Neural cell (in vitro differentiated cells): ENCODE data around the gene TRAK1. TPM values are rescaled to one million over a fixed set of nuclear protein-coding genes. Genes with fewer than 3 reads are reported as not detected.

ENCODE experiments used
- H2AFZ ChIP-seq: fragments of 200-600, 300-800 bp; sonication (generic), shearing (Covaris generic); 2 replicates; pipeline ENCODE4 v1.6.0; 2014; ENCODE audit warnings: low read depth, mild to moderate bottlenecking, antibody characterized with exemption, low read length, moderate library complexity
- H3F3A ChIP-seq: fragments of 200-600 bp; shearing (Covaris generic); 2 replicates; pipeline ENCODE4 v1.6.1; 2016; ENCODE audit warnings: mild to moderate bottlenecking, moderate library complexity, mixed read lengths, antibody characterized with exemption, low read length; ENCODE audit not compliant: insufficient read depth, poor library complexity, severe bottlenecking
- H3K27ac ChIP-seq: fragments of 200-600, 300-800 bp; sonication (generic), shearing (Covaris generic); 2 replicates; pipeline ENCODE4 v1.5.1; 2014; ENCODE audit warnings: mild to moderate bottlenecking, low read length, moderate library complexity
- H3K27me3 ChIP-seq: fragments of 300-800, 200-600 bp; sonication (generic), shearing (Covaris generic); 2 replicates; pipeline ENCODE4 v1.6.0; 2014; ENCODE audit warnings: mild to moderate bottlenecking, low read depth, low read length, moderate library complexity; ENCODE audit not compliant: insufficient read depth
- H3K36me3 ChIP-seq: fragments of 300-800, 200-600 bp; sonication (generic), shearing (Covaris generic); 2 replicates; pipeline ENCODE4 v1.5.1; 2014; ENCODE audit warnings: mild to moderate bottlenecking, antibody characterized with exemption, low read length, moderate library complexity; ENCODE audit not compliant: insufficient read depth
- H3K4me2 ChIP-seq: fragments of 300-800, 200-600 bp; sonication (generic), shearing (Covaris generic); 2 replicates; pipeline ENCODE4 v1.6.0; 2014; ENCODE audit warnings: mild to moderate bottlenecking, low read length
- H3K4me3 ChIP-seq: fragments of 300-800, 200-600 bp; sonication (generic), shearing (Covaris generic); 2 replicates; pipeline ENCODE4 v1.5.1; 2014; ENCODE audit warnings: mild to moderate bottlenecking, low read length, moderate library complexity
- H3K79me2 ChIP-seq: fragments of 200-600 bp; shearing (Covaris generic); replicated peaks from 2 replicates; pipeline ENCODE4 v1.6.0; 2014; ENCODE audit warnings: mild to moderate bottlenecking, low read length, moderate library complexity; ENCODE audit not compliant: insufficient read depth
- H3K9ac ChIP-seq: fragments of 300-800, 200-600 bp; sonication (generic), shearing (Covaris generic); 2 replicates; pipeline ENCODE4 v1.6.1; 2016; ENCODE audit warnings: mild to moderate bottlenecking, low read length, mixed read lengths
- H3K9me2 ChIP-seq: fragments of 200-600 bp; shearing (Covaris generic); 2 replicates; pipeline ENCODE4 v1.6.1; 2016; ENCODE audit warnings: mild to moderate bottlenecking, low read length, mixed read lengths; ENCODE audit not compliant: insufficient read depth
- H3K9me3 ChIP-seq: fragments of 200-600, 300-800 bp; sonication (generic), shearing (Covaris generic); 2 replicates; pipeline ENCODE4 v1.6.1; 2016; ENCODE audit warnings: mild to moderate bottlenecking, mixed run types, low read length, moderate library complexity, mixed read lengths
- H4K20me1 ChIP-seq: fragments of 200-600 bp; shearing (Covaris generic); 2 replicates; pipeline ENCODE4 v1.6.1; 2016; ENCODE audit warnings: mild to moderate bottlenecking, mixed run types; ENCODE audit not compliant: insufficient read depth
- CTCF ChIP-seq: fragments of 450-650 bp; IDR thresholded peaks from 2 replicates; pipeline ENCODE4 v1.5.1; 2014; ENCODE audit warnings: antibody characterized with exemption, mild to moderate bottlenecking, moderate library complexity; ENCODE audit not compliant: poor library complexity, severe bottlenecking
- EP300 ChIP-seq: fragments of 450-650 bp; conservative IDR thresholded peaks from 2 replicates; pipeline ENCODE4 v1.6.1; 2014; ENCODE audit warnings: antibody characterized with exemption, mild to moderate bottlenecking, moderate library complexity; ENCODE audit not compliant: poor library complexity, severe bottlenecking
- EZH2 ChIP-seq: fragments of 200-600, 300-800 bp; shearing (Covaris generic), sonication (generic); IDR thresholded peaks from 2 replicates; pipeline ENCODE4 v1.6.1; 2014; ENCODE audit warnings: antibody characterized with exemption, low read length, borderline replicate concordance, mild to moderate bottlenecking; ENCODE audit not compliant: insufficient read depth, poor library complexity, severe bottlenecking
- MXI1 ChIP-seq: fragments of 450-650 bp; conservative IDR thresholded peaks from 2 replicates; pipeline ENCODE4 v1.6.1; 2014; ENCODE audit warnings: antibody characterized with exemption, mild to moderate bottlenecking; ENCODE audit not compliant: poor library complexity, severe bottlenecking
- POLR2AphosphoS5 ChIP-seq: IDR thresholded peaks from 2 replicates; pipeline ENCODE4 v1.6.1; 2012
- RAD21 ChIP-seq: fragments of 450-650 bp; conservative IDR thresholded peaks from 2 replicates; pipeline ENCODE4 v1.6.1; 2014; ENCODE audit warnings: antibody characterized with exemption, mild to moderate bottlenecking, moderate library complexity
- SMC3 ChIP-seq: fragments of 450-650 bp; conservative IDR thresholded peaks from 2 replicates; pipeline ENCODE4 v1.6.1; 2014; ENCODE audit warnings: antibody characterized with exemption, mild to moderate bottlenecking, moderate library complexity; ENCODE audit not compliant: poor library complexity
- TAF1 ChIP-seq: IDR thresholded peaks from 2 replicates; pipeline ENCODE4 v1.6.1; 2012; ENCODE audit warnings: low read depth
- polyA plus RNA-seq: library from polyadenylated mRNA; depleted of rRNA; stranded (reverse); fragments of >200 nt; gene quantifications from 2 replicates; pipeline ENCODE4 v1.2.3, GENCODE V29; 2014
- TF ChIP-seq, protein P1 (sequence below): IDR thresholded peaks from 2 replicates; pipeline ENCODE4 v1.6.1; 2012; ENCODE audit warnings: borderline replicate concordance

TRAK1 gene
- polyA plus RNA-seq, 1 donor from 2014 or later = 34.7 TPM

GRCh38 chr3:42128526-42128925 lies 37.4 kb downstream of the TRAK1 start:
- Histone ChIP-seq H3K4me2 (no peak overlapping the region), H3K9ac (no peak overlapping the region), H3K36me3 (no peaks in the 10 kb centered on the region), H3K27ac (no peak overlapping the region), H3F3A (no peaks in the 10 kb centered on the region), H3K9me3 (no peaks in the 10 kb centered on the region), H3K4me3 (no peak overlapping the region), H2AFZ (no peak overlapping the region), H3K79me2 (no peaks in the 10 kb centered on the region), H3K9me2 (no peaks in the 10 kb centered on the region), H4K20me1 (no peaks in the 10 kb centered on the region), H3K27me3 (no peaks in the 10 kb centered on the region)
- no peak for TF ChIP-seq MXI1
- no peak for TF ChIP-seq EP300
- TF ChIP-seq POLR2AphosphoS5 = no peak
- no peak for TF ChIP-seq EZH2
- no peak for TF ChIP-seq CTCF
- no peak for TF ChIP-seq TAF1
- TF ChIP-seq SMC3 = no peak
- no peak for TF ChIP-seq RAD21
- TF ChIP-seq, protein P1, sequence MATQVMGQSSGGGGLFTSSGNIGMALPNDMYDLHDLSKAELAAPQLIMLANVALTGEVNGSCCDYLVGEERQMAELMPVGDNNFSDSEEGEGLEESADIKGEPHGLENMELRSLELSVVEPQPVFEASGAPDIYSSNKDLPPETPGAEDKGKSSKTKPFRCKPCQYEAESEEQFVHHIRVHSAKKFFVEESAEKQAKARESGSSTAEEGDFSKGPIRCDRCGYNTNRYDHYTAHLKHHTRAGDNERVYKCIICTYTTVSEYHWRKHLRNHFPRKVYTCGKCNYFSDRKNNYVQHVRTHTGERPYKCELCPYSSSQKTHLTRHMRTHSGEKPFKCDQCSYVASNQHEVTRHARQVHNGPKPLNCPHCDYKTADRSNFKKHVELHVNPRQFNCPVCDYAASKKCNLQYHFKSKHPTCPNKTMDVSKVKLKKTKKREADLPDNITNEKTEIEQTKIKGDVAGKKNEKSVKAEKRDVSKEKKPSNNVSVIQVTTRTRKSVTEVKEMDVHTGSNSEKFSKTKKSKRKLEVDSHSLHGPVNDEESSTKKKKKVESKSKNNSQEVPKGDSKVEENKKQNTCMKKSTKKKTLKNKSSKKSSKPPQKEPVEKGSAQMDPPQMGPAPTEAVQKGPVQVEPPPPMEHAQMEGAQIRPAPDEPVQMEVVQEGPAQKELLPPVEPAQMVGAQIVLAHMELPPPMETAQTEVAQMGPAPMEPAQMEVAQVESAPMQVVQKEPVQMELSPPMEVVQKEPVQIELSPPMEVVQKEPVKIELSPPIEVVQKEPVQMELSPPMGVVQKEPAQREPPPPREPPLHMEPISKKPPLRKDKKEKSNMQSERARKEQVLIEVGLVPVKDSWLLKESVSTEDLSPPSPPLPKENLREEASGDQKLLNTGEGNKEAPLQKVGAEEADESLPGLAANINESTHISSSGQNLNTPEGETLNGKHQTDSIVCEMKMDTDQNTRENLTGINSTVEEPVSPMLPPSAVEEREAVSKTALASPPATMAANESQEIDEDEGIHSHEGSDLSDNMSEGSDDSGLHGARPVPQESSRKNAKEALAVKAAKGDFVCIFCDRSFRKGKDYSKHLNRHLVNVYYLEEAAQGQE = no peak

DNA sequence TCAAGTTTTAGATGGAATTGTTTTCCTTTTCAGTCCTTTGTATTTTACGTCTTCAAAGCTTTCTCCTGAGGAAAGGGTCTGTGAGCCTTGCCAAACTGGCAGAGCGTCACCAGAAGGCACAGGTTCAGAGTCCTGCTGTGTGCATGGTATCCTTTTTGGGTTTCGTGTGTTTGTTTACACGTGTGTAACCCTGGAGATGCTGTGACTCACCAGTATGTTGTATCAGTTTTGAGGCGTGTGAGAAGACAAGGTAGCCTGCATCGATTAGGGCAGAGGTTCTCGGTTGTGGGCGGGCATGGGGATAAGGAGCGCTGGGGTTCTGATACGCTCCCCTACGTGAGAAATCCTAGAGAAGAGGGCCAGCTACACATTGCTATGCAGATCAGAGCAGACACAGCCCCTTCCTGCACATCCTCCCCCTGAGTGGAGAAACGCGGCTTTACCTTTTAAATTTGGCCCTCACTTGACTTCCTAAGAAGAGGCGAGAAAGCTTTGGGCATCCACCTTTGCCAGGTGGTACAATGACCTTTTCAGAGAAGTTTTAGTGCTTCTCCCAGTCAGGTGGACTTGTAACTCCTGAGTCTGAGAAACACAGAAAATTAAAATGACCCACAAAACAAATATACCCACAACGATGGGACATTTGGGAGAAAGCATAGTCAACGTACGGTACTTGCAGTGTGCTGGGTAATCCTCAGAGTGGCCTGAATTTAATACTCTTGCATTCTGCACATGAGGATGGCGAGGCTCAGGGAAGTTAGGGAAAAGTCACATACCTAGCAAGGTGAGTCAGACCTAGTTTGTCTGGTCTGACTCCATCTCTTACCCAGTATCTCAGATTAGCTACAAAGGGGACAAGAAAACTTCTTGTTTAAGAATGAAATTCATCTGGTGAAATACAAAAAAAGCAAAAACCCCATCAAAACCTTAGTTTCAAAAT lies 38.1 kb downstream of the TRAK1 start:
- no peak overlapping the region for H3K4me3 ChIP-seq
- no peak overlapping the region for H3K4me2 ChIP-seq
- TF ChIP-seq SMC3 (no peak), CTCF (no peak), MXI1 (no peak), POLR2AphosphoS5 (no peak), EZH2 (no peak), TAF1 (no peak), RAD21 (no peak), EP300 (no peak)
- TF ChIP-seq, protein P1 = no peak
- H4K20me1 ChIP-seq = no peaks in the 10 kb centered on the region
- H3K9me3 ChIP-seq = no peaks in the 10 kb centered on the region
- H3K9me2 ChIP-seq = no peaks in the 10 kb centered on the region
- no peaks in the 10 kb centered on the region for H3F3A ChIP-seq
- no peak overlapping the region for H3K9ac ChIP-seq
- H3K27ac ChIP-seq = no peak overlapping the region
- H3K36me3 ChIP-seq = no peaks in the 10 kb centered on the region
- H3K79me2 ChIP-seq = no peaks in the 10 kb centered on the region
- no peaks in the 10 kb centered on the region for H3K27me3 ChIP-seq
- no peak overlapping the region for H2AFZ ChIP-seq
